ENCODE measurements around the gene PIK3R1. TPM values are rescaled to one million over a fixed set of nuclear protein-coding genes. Genes with fewer than 3 reads are reported as not detected.

PIK3R1 gene
- total RNA-seq, 1 experiment from 2014 or later = 11.3 TPM

- H4K8ac ChIP-seq (replicated peaks; ENCODE audit: insufficient read length, low read depth, low read length) = no peak overlapping the region
- peaks cover 0 to 5% (median 2%) of the 10 kb centered on the region in 3 experiments; a peak in 3 of 7 replicates for H3K36me3 Mint-ChIP-seq (ENCODE audit: insufficient read depth in 1 of 3, low read depth in 3 of 3)
- no peak overlapping the region for H2BK120ac ChIP-seq (ENCODE audit: low read depth, low read length, poor library complexity, severe bottlenecking)
- H3K9me3 ChIP-seq (ENCODE audit: control insufficient read depth, low read depth, low read length) = no peaks in the 10 kb centered on the region
- no peaks in the 10 kb centered on the region for H3K23me2 ChIP-seq (ENCODE audit: insufficient read length, low read depth, low read length, poor library complexity, severe bottlenecking)
- TF ChIP-seq, protein P1, sequence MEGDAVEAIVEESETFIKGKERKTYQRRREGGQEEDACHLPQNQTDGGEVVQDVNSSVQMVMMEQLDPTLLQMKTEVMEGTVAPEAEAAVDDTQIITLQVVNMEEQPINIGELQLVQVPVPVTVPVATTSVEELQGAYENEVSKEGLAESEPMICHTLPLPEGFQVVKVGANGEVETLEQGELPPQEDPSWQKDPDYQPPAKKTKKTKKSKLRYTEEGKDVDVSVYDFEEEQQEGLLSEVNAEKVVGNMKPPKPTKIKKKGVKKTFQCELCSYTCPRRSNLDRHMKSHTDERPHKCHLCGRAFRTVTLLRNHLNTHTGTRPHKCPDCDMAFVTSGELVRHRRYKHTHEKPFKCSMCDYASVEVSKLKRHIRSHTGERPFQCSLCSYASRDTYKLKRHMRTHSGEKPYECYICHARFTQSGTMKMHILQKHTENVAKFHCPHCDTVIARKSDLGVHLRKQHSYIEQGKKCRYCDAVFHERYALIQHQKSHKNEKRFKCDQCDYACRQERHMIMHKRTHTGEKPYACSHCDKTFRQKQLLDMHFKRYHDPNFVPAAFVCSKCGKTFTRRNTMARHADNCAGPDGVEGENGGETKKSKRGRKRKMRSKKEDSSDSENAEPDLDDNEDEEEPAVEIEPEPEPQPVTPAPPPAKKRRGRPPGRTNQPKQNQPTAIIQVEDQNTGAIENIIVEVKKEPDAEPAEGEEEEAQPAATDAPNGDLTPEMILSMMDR (conservative IDR thresholded peaks at IDR 0.05) = no peak
- no peak overlapping the region for H3K9ac ChIP-seq (ENCODE audit: extremely low read depth, insufficient read length, low read length)
- no peak overlapping the region for H2BK12ac ChIP-seq (ENCODE audit: insufficient read length, low read depth, low read length)
- no peak overlapping the region for H3K18ac ChIP-seq (ENCODE audit: insufficient read length, low read depth, low read length)
- peaks cover 57% of the 10 kb centered on the region for H3K27me3 Mint-ChIP-seq (ENCODE audit: low read depth)
- no peaks in the 10 kb centered on the region for H3K4me1 ChIP-seq (ENCODE audit: insufficient read depth, low read length)
- no peak for DNase-seq
- H3K14ac ChIP-seq (ENCODE audit: insufficient read depth, low read length) = no peak overlapping the region
- no peak overlapping the region for H4K5ac ChIP-seq (ENCODE audit: insufficient read length, low read depth, low read length)
- no peak overlapping the region for H3K27ac Mint-ChIP-seq
- H3K9me3 Mint-ChIP-seq = no peaks in the 10 kb centered on the region
- no peak overlapping the region for H2BK5ac ChIP-seq (ENCODE audit: insufficient read length, low read length)
- no peak overlapping the region for H3K4me3 Mint-ChIP-seq
- H2AK5ac ChIP-seq (ENCODE audit: insufficient read length, low read length) = no peak overlapping the region
- H3K4ac ChIP-seq (ENCODE audit: low read depth, low read length) = no peak overlapping the region
- H3K23ac ChIP-seq (ENCODE audit: insufficient read length, low read depth, low read length) = no peak overlapping the region
- H3K79me1 ChIP-seq (ENCODE audit: insufficient read depth, low read depth, low read length, poor library complexity, severe bottlenecking) = no peaks in the 10 kb centered on the region
- no peak overlapping the region for H3K56ac ChIP-seq (ENCODE audit: insufficient read length, low read depth, low read length)
- no peak overlapping the region for H2BK20ac ChIP-seq (ENCODE audit: low read depth, low read length, poor library complexity, severe bottlenecking)
- H3T11ph ChIP-seq (ENCODE audit: low read length) = no peak overlapping the region
- no peak overlapping the region for H2AFZ ChIP-seq (ENCODE audit: low read length)
- no peak overlapping the region for H2BK15ac ChIP-seq (ENCODE audit: low read depth, low read length)
- peaks cover under 1 to 2% of the 10 kb centered on the region in 2 experiments; a peak in 2 of 4 replicates for H3K4me1 Mint-ChIP-seq
- no peaks in the 10 kb centered on the region for H4K20me1 ChIP-seq (ENCODE audit: control insufficient read depth, insufficient read depth, insufficient read length)
- H4K91ac ChIP-seq (ENCODE audit: insufficient read length, low read depth, low read length) = no peak overlapping the region
- peaks cover 3% of the 10 kb centered on the region; the same call in 1 of the 2 replicates for H3K79me2 ChIP-seq (ENCODE audit: insufficient read depth, low read length)
- H3K27me3 ChIP-seq (ENCODE audit: insufficient read depth, low read length) = peaks cover 4% of the 10 kb centered on the region; the same call in 1 of the 2 replicates
- WGBS (ENCODE audit: extremely low coverage, insufficient read length, low lambda C conversion rate) = no CpG with 5 or more reads among the region's 4 CpGs
- no peak overlapping the region for H3K4me2 ChIP-seq (ENCODE audit: insufficient read depth, insufficient read length, low read length)
- H3K27ac ChIP-seq (ENCODE audit: insufficient read length, low read depth, low read length) = no peak overlapping the region
These were observed 7.3 kb downstream of the PIK3R1 start for GRCh38 chr5:68222824-68223354.

Data from H9 (cell line).